ENCODE results near the gene GTSF1L. TPM values are rescaled to one million over a fixed set of nuclear protein-coding genes. Genes with fewer than 3 reads are reported as not detected.

GTSF1L gene
- total RNA-seq, 4 donors from 2014 or later = not detected

DNA sequence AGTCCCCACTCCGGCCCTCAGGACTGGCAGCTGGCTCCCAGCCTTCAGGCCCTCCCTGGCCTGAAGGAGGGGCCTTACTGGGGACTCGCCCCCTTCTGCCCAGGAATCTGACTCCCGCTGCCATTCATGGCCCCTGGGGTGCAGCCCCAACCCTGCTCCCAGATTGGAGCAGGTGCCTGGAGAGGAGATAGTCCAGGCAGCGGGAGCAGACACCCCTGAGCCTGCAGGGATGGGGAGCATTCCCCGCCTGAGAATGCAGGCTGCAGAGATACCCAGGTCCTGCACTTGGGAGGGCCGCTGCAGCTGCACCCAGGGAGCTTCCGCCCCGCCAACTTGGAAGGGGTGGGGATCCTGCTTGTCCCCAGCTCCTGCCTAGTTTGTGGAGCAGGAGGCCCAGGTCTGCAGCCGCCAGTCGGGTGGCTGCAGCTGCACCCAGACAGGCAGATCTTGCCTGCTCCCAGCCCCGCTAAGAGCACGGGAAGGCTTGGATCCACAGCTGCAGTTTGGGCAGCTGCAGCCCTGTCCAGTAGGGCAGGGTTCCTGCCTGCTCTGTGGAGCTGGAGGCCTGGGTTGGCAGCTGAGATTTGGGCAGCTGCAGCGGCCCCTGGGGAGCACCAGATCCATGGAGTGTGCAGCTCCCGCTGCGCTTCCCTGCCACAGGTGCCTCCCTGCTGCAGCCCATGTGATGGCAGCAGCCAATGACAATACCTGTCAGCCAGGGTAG is 5.2 kb downstream of the GTSF1L start:
- Histone ChIP-seq H3K9me3 (peaks cover 0 to 7% (median 0%) of the 10 kb centered on the region in 4 donors), H3K36me3 (no peaks in the 10 kb centered on the region), H3K27ac (replicated peaks in 1 of 4) (no peak overlapping the region), H3K4me1 (no peaks in the 10 kb centered on the region), H3K27me3 (peaks cover 0 to 9% (median 0%) of the 10 kb centered on the region in 4 donors), H3K4me3 (no peak overlapping the region)
- 65% methylated on average over 4 of the region's 15 CpGs for WGBS
- no peak for TF ChIP-seq POLR2AphosphoS5 (IDR thresholded peaks at IDR 0.05)
- no peak for TF ChIP-seq EP300 (IDR thresholded peaks at IDR 0.05)
- no peak for TF ChIP-seq POLR2A (IDR thresholded peaks at IDR 0.05; ENCODE audit: low read depth)
- TF ChIP-seq, protein P1, sequence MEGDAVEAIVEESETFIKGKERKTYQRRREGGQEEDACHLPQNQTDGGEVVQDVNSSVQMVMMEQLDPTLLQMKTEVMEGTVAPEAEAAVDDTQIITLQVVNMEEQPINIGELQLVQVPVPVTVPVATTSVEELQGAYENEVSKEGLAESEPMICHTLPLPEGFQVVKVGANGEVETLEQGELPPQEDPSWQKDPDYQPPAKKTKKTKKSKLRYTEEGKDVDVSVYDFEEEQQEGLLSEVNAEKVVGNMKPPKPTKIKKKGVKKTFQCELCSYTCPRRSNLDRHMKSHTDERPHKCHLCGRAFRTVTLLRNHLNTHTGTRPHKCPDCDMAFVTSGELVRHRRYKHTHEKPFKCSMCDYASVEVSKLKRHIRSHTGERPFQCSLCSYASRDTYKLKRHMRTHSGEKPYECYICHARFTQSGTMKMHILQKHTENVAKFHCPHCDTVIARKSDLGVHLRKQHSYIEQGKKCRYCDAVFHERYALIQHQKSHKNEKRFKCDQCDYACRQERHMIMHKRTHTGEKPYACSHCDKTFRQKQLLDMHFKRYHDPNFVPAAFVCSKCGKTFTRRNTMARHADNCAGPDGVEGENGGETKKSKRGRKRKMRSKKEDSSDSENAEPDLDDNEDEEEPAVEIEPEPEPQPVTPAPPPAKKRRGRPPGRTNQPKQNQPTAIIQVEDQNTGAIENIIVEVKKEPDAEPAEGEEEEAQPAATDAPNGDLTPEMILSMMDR (IDR thresholded peaks at IDR 0.05) = no peak
- no peak for DNase-seq (ENCODE audit: extremely low spot score)
- intact Hi-C loops (cut with DNase I) = no loop called here

GRCh38 chr20:43721097-43721428 is 5.7 kb downstream of the GTSF1L start:
- no peak for DNase-seq (ENCODE audit: extremely low spot score)
- H3K4me1 ChIP-seq = no peaks in the 10 kb centered on the region
- intact Hi-C loops (cut with DNase I) = no loop called here
- 6% methylated on average over 2 of the region's 2 CpGs for WGBS
- TF ChIP-seq, protein P1 (IDR thresholded peaks at IDR 0.05) = no peak
- TF ChIP-seq EP300 (IDR thresholded peaks at IDR 0.05) (no peak), POLR2A (IDR thresholded peaks at IDR 0.05; ENCODE audit: low read depth) (no peak), POLR2AphosphoS5 (IDR thresholded peaks at IDR 0.05) (no peak)
- peaks cover 0 to 7% (median 0%) of the 10 kb centered on the region in 4 donors for H3K9me3 ChIP-seq
- no peak overlapping the region for H3K4me3 ChIP-seq
- H3K27me3 ChIP-seq = peaks cover 0 to 9% (median 0%) of the 10 kb centered on the region in 4 donors
- no peak overlapping the region for H3K27ac ChIP-seq (replicated peaks in 1 of 4)
- no peaks in the 10 kb centered on the region for H3K36me3 ChIP-seq

DNA sequence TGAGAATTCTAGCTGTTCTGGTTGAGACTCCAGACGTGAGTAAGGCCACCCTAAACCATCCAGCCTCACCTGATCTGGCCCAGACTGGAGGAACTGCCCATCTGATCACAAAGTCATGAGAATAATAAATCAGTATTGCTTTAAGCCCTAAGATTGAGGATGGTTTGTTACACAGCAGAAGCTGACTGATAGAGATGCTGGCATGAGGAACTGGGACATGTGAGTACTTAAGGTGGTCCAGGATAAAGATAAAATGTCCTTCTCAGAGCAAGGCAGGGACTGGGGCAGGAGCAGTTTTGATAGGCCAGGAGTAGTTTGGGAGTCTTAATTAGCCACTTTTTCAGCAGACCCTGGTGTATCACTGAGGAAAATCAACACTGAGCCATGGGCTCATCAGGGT is 6.8 kb downstream of the GTSF1L start:
- H3K9me3 ChIP-seq = peaks cover 0 to 7% (median 0%) of the 10 kb centered on the region in 4 donors
- H3K27ac ChIP-seq (replicated peaks in 1 of 4) = no peak overlapping the region
- no peaks in the 10 kb centered on the region for H3K36me3 ChIP-seq
- no peak for DNase-seq (ENCODE audit: extremely low spot score)
- no peaks in the 10 kb centered on the region for H3K4me1 ChIP-seq
- H3K27me3 ChIP-seq = peaks cover 0 to 9% (median 0%) of the 10 kb centered on the region in 4 donors
- 100% methylated on average over 1 of the region's 1 CpG for WGBS
- no peak for TF ChIP-seq POLR2AphosphoS5 (IDR thresholded peaks at IDR 0.05)
- TF ChIP-seq, protein P1 (IDR thresholded peaks at IDR 0.05) = no peak
- no peak for TF ChIP-seq POLR2A (IDR thresholded peaks at IDR 0.05; ENCODE audit: low read depth)
- no peak for TF ChIP-seq EP300 (IDR thresholded peaks at IDR 0.05)
- no peak overlapping the region for H3K4me3 ChIP-seq
- intact Hi-C loops (cut with DNase I) = no loop called here

DNA sequence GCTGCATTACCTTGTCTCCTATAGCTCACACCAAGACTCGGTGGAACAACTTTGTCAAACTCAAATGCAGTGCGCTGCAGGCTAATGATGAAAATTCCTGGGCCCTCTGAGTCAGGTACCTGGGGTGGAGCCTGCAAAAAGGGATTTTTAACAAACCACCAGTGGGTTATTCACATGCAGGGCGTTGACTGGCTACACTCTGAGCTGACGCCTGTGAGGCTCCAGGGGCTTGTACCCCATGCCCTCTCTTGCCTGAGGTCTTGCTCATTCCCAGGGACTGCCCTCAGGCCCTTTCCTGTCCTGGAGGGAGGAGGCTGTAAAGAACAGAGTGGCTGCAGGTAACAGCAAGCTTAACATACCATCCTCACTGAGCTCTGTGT is 9.2 kb downstream of the GTSF1L start:
- intact Hi-C loops (cut with DNase I) = no loop called here

More for the DNA sequence above, 9.2 kb downstream of the GTSF1L start:
- Histone ChIP-seq H3K27ac (replicated peaks in 1 of 4) (no peak overlapping the region), H3K36me3 (no peaks in the 10 kb centered on the region), H3K9me3 (peaks cover 0 to 7% (median 0%) of the 10 kb centered on the region in 4 donors), H3K4me1 (no peaks in the 10 kb centered on the region), H3K27me3 (peaks cover 0 to 9% (median 0%) of the 10 kb centered on the region in 4 donors), H3K4me3 (no peak overlapping the region)
- WGBS = no CpG with 5 or more reads among the region's 4 CpGs
- TF ChIP-seq POLR2AphosphoS5 (IDR thresholded peaks at IDR 0.05) (no peak), POLR2A (IDR thresholded peaks at IDR 0.05; ENCODE audit: low read depth) (no peak), EP300 (IDR thresholded peaks at IDR 0.05) (no peak)
- TF ChIP-seq, protein P1 (IDR thresholded peaks at IDR 0.05) = no peak
- DNase-seq (ENCODE audit: extremely low spot score) = no peak
